ENCODE data around the gene ADCY9.
"Not testable (repeated sequence)": the region's sequence is repeated elsewhere in the genome, so short reads cannot be mapped to it uniquely, and the experiment has no call there.

DNA sequence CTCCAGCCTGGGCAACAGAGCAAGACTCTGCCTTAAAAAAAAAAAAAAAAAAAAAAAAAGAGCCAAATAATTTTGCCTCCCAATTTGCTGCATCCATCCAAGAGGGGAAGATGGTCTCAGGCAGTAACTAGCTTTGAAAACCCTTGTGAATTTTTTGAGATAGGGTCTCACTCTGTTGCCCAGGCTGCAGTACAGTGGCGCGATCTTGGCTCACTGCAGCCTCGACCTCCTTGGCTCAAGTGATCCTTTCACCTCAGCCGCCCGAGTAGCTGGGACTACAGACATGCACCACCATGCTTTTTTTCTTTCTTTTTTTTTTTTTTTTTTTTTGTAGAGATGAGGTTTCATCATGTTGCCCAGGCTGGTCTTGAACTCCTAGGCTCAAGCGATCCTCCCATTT, 70.7 kb downstream of the ADCY9 start:
- TF ChIP-seq, protein P1, sequence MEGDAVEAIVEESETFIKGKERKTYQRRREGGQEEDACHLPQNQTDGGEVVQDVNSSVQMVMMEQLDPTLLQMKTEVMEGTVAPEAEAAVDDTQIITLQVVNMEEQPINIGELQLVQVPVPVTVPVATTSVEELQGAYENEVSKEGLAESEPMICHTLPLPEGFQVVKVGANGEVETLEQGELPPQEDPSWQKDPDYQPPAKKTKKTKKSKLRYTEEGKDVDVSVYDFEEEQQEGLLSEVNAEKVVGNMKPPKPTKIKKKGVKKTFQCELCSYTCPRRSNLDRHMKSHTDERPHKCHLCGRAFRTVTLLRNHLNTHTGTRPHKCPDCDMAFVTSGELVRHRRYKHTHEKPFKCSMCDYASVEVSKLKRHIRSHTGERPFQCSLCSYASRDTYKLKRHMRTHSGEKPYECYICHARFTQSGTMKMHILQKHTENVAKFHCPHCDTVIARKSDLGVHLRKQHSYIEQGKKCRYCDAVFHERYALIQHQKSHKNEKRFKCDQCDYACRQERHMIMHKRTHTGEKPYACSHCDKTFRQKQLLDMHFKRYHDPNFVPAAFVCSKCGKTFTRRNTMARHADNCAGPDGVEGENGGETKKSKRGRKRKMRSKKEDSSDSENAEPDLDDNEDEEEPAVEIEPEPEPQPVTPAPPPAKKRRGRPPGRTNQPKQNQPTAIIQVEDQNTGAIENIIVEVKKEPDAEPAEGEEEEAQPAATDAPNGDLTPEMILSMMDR (IDR thresholded peaks at IDR 0.05; ENCODE audit: low read depth, low read length, poor library complexity, severe bottlenecking) = not testable (repeated sequence)
- not testable (repeated sequence) for TF ChIP-seq EZH2phosphoT487 (IDR thresholded peaks at IDR 0.05; ENCODE audit: borderline replicate concordance, low read length)

All from DOHH2 (cell line).